PFSK-1 (cell line): Measurements from ENCODE around the gene C11orf24.

Source experiments
- POLR2AphosphoS5 ChIP-seq: IDR thresholded peaks from 2 replicates; pipeline ENCODE4 v1.6.1; 2012; ENCODE audit warnings: low read depth, mild to moderate bottlenecking, control low read depth, low read length, moderate library complexity
- SIN3A ChIP-seq: IDR thresholded peaks from 2 replicates; pipeline ENCODE4 v1.6.1; 2012; ENCODE audit warnings: mild to moderate bottlenecking, low read length, moderate library complexity, borderline replicate concordance; ENCODE audit not compliant: insufficient read depth
- TAF1 ChIP-seq: IDR thresholded peaks from 2 replicates; pipeline ENCODE4 v1.6.1; 2012; ENCODE audit warnings: low read length, control low read depth, borderline replicate concordance; ENCODE audit not compliant: insufficient read depth
- TF ChIP-seq, protein P1 (sequence below), 2 experiments: IDR thresholded peaks; 2 replicates each; pipeline versions ENCODE4 v1.6.1 to v1.8.0; 2011 to 2012; ENCODE audit warnings: low read depth in 2 of 2, low read length in 2 of 2, control low read depth in 1 of 2, inconsistent platforms in 1 of 2, mild to moderate bottlenecking in 1 of 2, moderate library complexity in 1 of 2; ENCODE audit not compliant: insufficient read depth in 1 of 2

DNA sequence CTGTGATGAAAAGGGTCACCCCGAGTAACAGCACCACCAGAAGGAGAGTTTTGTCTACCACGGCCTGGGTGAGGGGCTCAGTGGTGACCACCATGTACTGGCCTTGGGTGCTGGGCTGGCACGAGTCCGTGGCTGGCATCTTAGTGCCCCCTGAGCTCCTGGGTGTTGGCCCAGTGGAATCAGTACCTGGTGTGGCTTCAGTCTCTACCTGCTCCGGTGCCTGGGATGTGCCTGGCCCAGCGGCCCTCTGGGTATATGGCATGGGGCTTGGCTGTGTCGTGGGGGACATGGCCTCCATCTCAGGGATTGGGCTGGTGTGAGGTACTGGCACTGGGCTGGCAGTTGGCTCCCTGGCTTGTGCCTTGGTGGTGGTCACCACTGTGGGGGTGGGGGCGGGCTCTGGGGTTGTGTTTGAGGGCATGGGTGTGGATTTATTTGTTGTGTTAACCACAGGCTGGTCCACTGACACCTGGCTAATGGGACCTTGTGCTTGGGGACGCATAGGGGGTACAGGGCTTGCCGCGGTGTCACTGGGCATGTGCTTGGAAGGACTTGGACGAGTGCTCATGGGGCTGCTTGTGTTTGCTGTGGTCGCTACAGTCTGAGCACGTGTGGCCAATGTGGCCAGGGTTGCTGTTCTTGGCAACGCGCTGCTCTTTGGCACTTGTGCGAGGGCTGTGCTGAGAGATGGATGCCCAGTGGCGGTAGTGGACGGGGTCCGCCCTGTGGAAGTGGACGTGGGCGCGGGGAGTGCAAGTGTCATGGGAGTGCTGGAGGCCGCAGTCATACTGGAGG is 9.8 kb downstream of the C11orf24 start:
- no peak for TF ChIP-seq TAF1
- TF ChIP-seq, protein P1, sequence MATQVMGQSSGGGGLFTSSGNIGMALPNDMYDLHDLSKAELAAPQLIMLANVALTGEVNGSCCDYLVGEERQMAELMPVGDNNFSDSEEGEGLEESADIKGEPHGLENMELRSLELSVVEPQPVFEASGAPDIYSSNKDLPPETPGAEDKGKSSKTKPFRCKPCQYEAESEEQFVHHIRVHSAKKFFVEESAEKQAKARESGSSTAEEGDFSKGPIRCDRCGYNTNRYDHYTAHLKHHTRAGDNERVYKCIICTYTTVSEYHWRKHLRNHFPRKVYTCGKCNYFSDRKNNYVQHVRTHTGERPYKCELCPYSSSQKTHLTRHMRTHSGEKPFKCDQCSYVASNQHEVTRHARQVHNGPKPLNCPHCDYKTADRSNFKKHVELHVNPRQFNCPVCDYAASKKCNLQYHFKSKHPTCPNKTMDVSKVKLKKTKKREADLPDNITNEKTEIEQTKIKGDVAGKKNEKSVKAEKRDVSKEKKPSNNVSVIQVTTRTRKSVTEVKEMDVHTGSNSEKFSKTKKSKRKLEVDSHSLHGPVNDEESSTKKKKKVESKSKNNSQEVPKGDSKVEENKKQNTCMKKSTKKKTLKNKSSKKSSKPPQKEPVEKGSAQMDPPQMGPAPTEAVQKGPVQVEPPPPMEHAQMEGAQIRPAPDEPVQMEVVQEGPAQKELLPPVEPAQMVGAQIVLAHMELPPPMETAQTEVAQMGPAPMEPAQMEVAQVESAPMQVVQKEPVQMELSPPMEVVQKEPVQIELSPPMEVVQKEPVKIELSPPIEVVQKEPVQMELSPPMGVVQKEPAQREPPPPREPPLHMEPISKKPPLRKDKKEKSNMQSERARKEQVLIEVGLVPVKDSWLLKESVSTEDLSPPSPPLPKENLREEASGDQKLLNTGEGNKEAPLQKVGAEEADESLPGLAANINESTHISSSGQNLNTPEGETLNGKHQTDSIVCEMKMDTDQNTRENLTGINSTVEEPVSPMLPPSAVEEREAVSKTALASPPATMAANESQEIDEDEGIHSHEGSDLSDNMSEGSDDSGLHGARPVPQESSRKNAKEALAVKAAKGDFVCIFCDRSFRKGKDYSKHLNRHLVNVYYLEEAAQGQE (IDR thresholded peaks at IDR 0.05; ENCODE audit: insufficient read depth in 1 of 2, low read depth in 2 of 2, low read length in 2 of 2), result no peak
- no peak for TF ChIP-seq POLR2AphosphoS5
- TF ChIP-seq SIN3A, result no peak
